GF-D8 (cell line): ENCODE results near the gene STRA8.

Source experiments
- DNase-seq: peaks from one replicate; lab custom pipeline; 2025; lab: John Stamatoyannopoulos, UW

The STRA8 gene

GRCh38 chr7:135233570-135233969 is at the start of gene STRA8:
STRA8 (plus strand) TSS chr7:135233838; CDS start chr7:135240525, 6,687 bp downstream.
- DNase-seq: no peak

DNA sequence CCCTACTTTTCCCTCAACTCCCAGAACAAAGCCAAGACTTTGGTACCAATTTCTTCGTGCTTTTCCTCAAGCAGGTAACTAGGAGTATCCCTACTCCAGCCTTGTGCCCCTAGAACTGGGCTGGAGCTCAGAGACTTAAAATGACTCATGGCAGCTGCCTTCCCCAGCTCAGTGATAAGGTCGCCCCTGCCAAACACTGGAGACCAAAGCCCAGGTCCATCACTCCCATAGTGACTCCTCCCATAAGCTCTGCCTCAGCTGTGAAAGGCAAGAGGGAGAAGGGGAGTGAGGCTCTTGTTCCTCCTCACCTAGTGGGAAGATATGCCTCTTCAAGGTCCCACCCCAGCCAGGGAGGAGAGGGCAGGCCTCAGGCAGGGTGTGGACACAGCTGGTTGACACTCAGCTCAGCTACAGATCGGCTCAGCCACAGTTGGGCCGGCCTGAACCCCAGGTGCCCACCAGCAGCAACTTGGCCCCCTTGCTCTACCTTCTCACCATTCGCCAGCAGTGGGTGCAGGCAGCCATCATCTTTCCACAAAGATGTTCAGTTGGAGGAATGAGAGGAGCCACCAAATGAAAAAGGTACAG is 49.3 kb upstream of the STRA8 start:
- no peak for DNase-seq

GRCh38 chr7:135185471-135186260 is 48.0 kb upstream of the STRA8 start:
- DNase-seq: no peak

- DNase-seq: no peak
These were observed 47.4 kb upstream of the STRA8 start for GRCh38 chr7:135186261-135186540.

- no peak for DNase-seq
These were observed 46.8 kb upstream of the STRA8 start for GRCh38 chr7:135186841-135187253.

- no peak for DNase-seq
These were observed 45.2 kb upstream of the STRA8 start for GRCh38 chr7:135188298-135188984.

DNA sequence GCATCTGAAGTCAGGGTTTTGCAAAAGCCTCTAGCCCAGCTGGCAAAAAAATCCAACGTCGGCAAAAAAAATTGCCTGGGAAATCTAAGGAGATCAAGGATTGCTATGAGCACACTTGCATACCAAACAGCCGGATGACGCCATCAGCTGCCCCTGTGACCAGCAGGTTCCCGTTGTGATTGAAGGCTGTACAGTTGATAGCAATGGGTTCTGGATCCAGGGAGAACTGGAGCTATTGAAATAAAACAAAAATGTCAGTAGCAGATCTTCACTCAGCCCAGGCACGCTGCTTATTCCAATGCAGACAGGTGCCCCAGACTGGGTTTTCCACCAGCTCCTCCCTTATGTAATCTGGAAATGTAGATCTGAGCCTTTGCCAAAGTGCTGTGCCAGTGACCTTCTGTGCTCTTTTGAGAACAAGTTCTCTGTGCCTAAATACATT is 44.4 kb upstream of the STRA8 start:
- DNase-seq: no peak

- no peak for DNase-seq
These were observed 43.7 kb upstream of the STRA8 start for GRCh38 chr7:135189961-135190360.

DNA sequence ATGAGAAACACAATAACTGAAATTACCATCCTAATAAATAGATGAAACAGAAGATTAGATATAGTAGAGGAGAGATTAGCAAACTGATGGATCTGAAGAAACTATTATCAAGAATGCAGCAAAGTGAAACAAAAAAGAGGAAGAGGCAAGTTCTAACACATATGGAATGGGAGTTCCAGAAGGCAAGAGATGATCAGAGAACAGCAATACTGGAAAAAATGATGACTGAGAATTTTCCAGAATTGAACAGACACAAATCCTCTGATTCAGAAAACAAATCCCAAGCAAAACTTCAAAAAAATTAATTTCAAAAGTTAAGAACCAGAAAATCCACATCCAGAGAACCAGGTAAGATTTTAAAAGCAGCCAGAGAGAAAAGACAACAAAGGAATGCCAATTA is 42.9 kb upstream of the STRA8 start:
- no peak for DNase-seq

DNA sequence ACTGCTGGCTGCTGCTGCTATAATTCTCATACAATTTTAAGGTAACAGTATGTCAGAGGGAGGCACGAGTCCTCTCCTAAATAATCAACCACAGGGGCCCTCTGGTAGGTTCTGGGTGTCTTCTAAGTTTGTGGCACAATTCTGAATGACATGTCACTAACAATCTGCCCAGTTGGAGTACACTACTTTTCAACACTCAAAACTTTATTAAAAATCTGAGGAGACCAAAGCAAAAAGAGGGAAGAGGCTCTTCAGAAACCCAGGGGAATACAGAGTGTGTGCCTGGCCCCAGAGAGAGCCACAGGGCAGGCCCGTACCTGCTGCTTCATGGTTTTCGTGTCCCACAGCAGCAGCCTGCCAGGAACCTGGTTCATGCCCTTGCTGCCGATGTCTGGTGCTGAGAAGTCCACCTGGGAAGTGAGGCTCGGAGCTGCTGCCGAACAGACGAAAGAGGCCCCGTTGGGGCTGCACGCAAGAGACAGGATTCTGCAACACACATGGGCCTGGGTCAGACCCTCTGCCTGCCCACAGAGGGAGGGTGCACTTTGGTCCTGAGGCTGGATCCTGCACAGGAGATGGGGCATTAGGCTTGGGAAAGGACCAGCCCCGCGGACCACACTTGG is 40.6 kb upstream of the STRA8 start:
- no peak for DNase-seq

DNA sequence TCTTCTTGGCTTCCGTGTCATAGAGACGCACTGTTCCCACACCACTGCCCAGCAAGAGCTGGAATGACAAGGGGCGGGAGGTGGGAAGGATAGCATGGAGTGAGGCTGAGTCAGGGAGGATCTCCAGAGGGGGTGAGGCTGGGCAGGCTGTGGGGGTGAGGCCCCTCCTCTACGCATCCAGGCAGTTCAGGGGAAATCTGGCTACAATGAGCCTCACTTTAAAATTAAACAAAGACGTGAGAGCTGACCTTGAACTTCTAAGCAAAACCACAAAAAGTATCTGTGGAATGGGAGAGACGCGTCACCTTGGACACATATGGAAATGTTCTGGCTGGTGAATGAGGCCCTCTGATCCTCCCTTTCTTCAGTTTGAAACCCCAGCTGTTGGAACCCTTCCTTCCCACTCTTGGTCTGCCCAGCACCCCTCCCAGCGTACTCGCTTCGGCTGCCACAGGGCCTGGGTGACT is 40.0 kb upstream of the STRA8 start:
- no peak for DNase-seq

- no peak for DNase-seq
These were observed 39.0 kb upstream of the STRA8 start for GRCh38 chr7:135194494-135195095.

DNA sequence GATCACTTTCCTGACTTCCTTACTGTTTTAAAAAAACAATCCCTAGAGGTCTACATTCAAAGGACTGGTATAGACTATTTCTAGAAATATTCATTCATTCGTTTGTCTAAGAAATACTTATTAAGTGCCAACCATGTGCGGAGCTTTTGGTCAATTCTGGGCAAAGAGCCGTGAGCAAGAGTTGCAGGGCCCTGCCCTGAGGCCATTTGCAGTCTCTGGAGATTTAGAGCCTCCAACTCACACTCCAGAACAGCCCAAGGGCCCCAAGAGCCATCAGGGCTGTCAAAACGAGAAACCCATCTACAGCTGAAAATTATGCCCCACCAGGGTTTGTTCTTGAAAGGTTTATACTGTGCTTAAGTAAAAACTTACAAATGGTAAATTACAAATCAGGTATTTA is 38.5 kb upstream of the STRA8 start:
- DNase-seq: no peak

- DNase-seq: no peak
These were observed 37.5 kb upstream of the STRA8 start for GRCh38 chr7:135195968-135196629.

DNA sequence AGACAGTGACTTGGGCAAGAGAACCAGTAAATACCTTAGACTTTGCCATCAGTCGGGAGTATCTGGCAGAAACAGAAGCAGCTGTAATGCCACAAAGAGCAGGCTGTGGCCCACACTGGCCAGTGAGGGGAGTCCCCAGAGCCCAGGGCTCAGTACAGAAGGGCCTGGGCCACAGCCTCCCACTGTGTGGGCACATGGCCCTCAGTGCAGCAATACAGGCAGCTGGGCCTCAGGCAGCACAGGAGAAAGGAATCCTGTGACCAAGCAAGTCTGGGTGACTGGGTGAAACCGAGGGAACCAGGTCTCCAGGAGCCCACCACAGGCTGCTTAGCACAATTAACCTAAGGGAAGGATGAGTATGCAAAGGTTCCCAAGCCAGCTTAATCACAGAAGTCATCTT is 36.3 kb upstream of the STRA8 start:
- no peak for DNase-seq

DNA sequence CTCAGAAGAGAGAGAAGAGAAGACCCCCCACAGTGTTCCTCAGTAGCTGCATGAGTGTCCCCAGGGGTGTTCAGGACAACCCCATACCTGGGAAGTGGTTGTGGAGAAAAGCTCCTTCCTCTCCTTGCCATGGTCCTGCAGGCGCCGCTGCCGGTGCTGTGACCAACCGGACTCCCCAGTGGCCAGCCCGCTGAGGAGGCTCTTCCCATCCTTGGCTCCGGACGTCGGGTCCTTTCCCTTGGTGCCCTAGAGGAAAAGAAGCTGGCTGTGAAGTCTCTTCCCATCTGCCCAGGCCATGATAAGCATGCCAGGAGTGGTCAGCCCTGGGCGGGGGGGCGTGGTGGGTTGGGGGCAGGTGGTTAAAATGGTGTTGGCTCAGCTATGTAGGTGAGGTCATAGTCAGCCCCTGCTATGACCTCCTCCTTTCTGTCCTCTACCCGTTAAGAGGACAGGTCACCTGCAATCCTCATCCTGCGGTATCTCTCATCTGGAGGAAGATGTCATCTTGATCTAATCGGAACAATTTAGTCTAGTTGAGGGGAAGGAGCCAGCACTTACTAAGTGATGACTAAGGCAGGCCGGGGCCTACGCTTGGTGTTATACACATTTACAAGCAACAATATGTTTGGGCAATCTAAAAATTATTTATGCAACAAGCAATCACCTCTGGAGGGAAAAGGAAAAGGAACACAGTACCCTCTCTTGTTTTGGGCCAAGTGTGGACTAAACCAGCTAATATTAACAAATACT is 35.6 kb upstream of the STRA8 start:
- no peak for DNase-seq

GRCh38 chr7:135199439-135199838 is 34.2 kb upstream of the STRA8 start:
- DNase-seq: no peak

GRCh38 chr7:135200821-135201331 is 32.8 kb upstream of the STRA8 start:
- DNase-seq: no peak

- DNase-seq: no peak
These were observed 32.3 kb upstream of the STRA8 start for GRCh38 chr7:135201350-135201749.

- no peak for DNase-seq
These were observed 29.3 kb upstream of the STRA8 start for GRCh38 chr7:135204341-135204749.

DNA sequence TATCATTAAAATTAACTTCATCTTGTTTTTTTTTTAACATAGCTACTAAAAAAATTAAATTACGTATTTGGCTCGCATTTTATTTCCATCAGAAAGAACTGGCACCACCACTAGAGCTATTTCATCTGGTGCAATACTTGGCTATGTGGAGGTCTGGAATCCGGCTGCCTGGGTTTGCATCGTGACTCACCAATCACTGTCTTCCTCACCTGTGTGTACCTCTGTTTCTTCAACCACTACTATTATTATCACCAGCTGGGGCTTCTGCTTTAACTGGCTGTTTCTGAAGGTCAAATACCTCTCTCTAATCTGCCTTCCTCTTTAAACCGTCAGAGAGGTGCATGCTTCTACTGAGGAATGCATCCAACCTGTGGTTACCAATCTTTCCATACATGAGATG is 28.8 kb upstream of the STRA8 start:
- no peak for DNase-seq
